GM18907 (cell line): ENCODE data around the gene CORO2A.
"Not testable (repeated sequence)": the region's sequence is repeated elsewhere in the genome, so short reads cannot be mapped to it uniquely, and the experiment has no call there.

ENCODE experiments used
- ATAC-seq: cut with Tn5 transposase; IDR thresholded peaks from one replicate; pipeline ENCODE4 v1.9.1; 2021; ENCODE audit warnings: mild to moderate bottlenecking, moderate library complexity; ENCODE audit not compliant: unreplicated experiment

The CORO2A gene

GRCh38 chr9:98118640-98119601 lies 73.5 kb downstream of the CORO2A start, which contains the start of gene TRIM14:
Gene TRIM14, minus strand, starts transcription at chr9:98119222. Its CDS starts 34 bp downstream, at chr9:98119188.
- peak; percentile 63 for ATAC-seq

- peak; percentile 37 for ATAC-seq
These were observed 74.3 kb downstream of the CORO2A start for GRCh38 chr9:98117984-98118639.

GRCh38 chr9:98117097-98117496 lies 75.3 kb downstream of the CORO2A start:
- not testable (repeated sequence) for ATAC-seq

- ATAC-seq, result no peak
These were observed 83.4 kb downstream of the CORO2A start for GRCh38 chr9:98109052-98109451.

GRCh38 chr9:98108531-98109031 lies 83.9 kb downstream of the CORO2A start:
- ATAC-seq, result peak; percentile 68

- peak; percentile 16 for ATAC-seq
These were observed 84.5 kb downstream of the CORO2A start for GRCh38 chr9:98107926-98108325.

- ATAC-seq, result no peak
These were observed 87.4 kb downstream of the CORO2A start for GRCh38 chr9:98105006-98105405.

- ATAC-seq, result no peak
These were observed 88.0 kb downstream of the CORO2A start for GRCh38 chr9:98104445-98104881.

- ATAC-seq, result peak; percentile 93
These were observed 90.6 kb downstream of the CORO2A start for GRCh38 chr9:98101868-98102273.

GRCh38 chr9:98101416-98101815 lies 91.0 kb downstream of the CORO2A start:
- no peak for ATAC-seq

GRCh38 chr9:98100456-98100855 lies 92.0 kb downstream of the CORO2A start:
- ATAC-seq, result no peak

- ATAC-seq, result no peak
These were observed 92.5 kb downstream of the CORO2A start for GRCh38 chr9:98099898-98100297.

- no peak for ATAC-seq
These were observed 93.1 kb downstream of the CORO2A start for GRCh38 chr9:98099346-98099745.

- ATAC-seq, result no peak
These were observed 94.6 kb downstream of the CORO2A start for GRCh38 chr9:98097836-98098235.

GRCh38 chr9:98096091-98096490 lies 96.3 kb downstream of the CORO2A start:
- no peak for ATAC-seq

GRCh38 chr9:98095401-98095800 lies 97.0 kb downstream of the CORO2A start:
- ATAC-seq, result no peak

GRCh38 chr9:98094851-98095250 lies 97.6 kb downstream of the CORO2A start:
- ATAC-seq, result no peak

GRCh38 chr9:98094316-98094715 lies 98.1 kb downstream of the CORO2A start:
- ATAC-seq, result no peak

- no peak for ATAC-seq
These were observed 99.9 kb downstream of the CORO2A start for GRCh38 chr9:98092613-98092931.

- ATAC-seq, result no peak
These were observed 100.5 kb downstream of the CORO2A start for GRCh38 chr9:98091735-98092612.

GRCh38 chr9:98090674-98091073 lies 101.8 kb downstream of the CORO2A start:
- ATAC-seq, result not testable (repeated sequence)
